GM18868 (cell line): ENCODE data around the gene MRTFA.
"Not testable (repeated sequence)": the region's sequence is repeated elsewhere in the genome, so short reads cannot be mapped to it uniquely, and the experiment has no call there.

ENCODE experiments used
- ATAC-seq: cut with Tn5 transposase; IDR thresholded peaks from one replicate; pipeline ENCODE4 v1.9.1; 2021; ENCODE audit warnings: mild to moderate bottlenecking, moderate library complexity; ENCODE audit not compliant: unreplicated experiment

The MRTFA gene

GRCh38 chr22:40502919-40503318 lies 133.6 kb downstream of the MRTFA start:
- ATAC-seq = no peak

DNA sequence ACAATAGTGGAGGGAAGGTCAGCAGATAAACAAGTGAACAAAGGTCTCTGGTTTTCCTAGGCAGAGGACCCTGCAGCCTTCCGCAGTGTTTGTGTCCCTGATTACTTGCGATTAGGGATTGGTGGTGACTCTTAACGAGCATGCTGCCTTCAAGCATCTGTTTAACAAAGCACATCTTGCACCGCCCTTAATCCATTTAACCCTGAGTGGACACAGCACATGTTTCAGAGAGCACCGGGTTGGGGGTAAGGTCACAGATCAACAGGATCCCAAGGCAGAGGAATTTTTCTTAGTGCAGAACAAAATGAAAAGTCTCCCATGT lies 136.1 kb downstream of the MRTFA start:
- not testable (repeated sequence) for ATAC-seq

DNA sequence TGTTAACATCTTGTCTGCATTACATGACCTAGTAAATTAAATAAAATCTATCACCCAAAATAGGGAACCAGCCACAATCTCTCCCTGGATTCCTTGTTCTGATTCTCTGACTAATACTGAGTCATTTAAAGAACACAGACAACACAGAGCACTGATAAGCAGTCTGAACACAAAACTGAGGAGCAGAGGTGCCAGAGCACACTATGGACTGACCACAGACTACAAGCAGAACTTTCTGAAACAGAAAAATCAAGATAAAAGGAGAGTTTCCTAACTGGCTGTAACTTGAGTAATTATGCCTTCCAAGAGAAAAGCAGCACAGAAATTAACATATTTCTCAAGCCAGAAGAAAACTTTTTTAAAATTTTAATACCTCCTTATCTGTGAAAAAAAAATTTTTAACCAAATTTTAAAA lies 137.3 kb downstream of the MRTFA start:
- ATAC-seq = peak; percentile 49

DNA sequence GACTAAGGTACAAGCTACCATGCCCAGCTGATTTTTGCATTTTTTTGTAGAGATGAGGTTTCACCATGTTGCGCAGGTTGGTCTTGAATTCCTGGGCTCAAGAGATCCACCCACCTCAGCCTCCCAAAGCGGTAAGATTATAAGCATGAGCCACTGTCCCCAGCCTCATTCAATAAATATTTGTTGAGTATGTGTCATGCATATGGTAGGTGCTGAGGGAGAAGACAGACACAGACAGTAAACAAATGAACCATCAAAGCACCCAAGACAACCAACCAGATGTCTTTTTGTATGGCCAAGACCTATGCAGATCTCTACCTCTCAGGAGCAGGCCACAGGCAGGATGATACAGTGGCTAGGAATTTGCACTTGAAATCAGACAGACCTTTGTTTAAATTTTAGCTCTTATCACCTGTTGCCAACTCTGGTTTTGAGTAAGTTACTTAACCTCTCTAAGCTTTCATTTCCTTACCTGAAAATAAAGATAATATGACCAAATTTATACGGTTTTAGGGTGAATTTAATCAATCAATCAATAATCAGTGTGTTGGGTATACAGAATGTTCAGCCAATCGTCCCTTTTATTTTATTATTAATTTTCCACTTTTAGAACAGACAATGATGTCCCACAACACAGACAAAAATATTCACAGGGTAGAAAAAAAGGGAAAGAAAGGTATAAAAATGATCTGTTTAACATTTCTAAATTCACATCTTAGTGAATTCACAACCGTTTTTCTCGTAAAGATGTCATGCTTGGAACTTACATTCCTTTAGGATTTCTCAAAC lies 137.9 kb downstream of the MRTFA start:
- no peak for ATAC-seq

GRCh38 chr22:40493441-40493840 lies 143.1 kb downstream of the MRTFA start:
- no peak for ATAC-seq

- ATAC-seq = peak; percentile 88
Measured at GRCh38 chr22:40491990-40492631, 144.4 kb downstream of the MRTFA start.

DNA sequence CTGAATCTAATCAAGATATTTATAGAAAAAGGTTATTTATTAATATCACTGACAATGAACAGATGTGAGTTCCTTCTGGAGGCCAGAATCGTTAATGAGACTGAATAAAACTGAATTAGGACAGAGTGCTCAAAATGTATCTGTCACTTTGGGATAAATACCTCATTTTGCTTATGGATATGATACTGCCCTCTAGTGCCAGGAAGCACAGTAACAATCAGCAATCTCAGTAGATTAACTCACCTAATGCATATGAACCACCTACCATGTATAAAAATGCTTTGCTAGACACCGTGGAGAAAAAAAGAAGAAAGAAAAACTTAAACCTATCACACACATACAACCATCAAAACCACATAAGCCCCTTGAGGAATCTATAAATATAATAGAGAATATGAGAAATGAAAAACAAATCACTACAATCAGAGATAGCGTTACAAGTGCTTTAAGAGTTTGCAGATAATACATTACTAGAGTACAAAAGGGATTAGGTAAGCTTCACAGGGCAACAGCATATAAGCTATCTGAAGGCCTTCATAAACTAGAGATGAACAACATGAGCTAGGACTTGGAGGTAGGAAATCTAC lies 148.8 kb downstream of the MRTFA start:
- no peak for ATAC-seq

DNA sequence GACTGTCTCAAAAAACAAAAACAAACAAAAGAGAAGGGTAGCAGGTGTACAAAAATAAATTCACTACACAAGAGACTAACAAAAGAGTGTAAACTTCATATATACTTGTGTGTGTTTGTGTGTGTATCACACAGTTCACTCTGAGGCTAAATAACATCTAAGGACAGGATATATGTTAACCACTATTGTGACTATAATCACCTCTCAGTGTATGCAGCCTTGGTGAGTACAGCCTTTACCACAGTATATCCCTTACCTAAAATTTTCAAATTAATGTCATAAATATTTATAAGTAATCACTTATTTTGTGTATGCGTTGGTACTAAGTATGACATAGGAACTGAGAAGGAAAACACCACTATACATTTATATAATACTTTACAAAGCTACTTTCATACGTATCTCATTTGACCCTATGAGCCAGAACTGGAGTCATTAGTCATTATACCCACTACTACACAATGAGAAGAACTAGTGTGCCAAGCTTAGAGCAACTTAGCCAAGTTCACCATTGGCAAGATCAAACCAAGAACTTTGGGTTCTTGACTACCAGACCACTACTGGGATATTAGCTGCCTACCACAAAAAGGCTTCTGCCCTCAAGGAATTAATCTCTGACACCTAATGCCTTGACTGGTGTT lies 149.4 kb downstream of the MRTFA start:
- ATAC-seq = no peak

DNA sequence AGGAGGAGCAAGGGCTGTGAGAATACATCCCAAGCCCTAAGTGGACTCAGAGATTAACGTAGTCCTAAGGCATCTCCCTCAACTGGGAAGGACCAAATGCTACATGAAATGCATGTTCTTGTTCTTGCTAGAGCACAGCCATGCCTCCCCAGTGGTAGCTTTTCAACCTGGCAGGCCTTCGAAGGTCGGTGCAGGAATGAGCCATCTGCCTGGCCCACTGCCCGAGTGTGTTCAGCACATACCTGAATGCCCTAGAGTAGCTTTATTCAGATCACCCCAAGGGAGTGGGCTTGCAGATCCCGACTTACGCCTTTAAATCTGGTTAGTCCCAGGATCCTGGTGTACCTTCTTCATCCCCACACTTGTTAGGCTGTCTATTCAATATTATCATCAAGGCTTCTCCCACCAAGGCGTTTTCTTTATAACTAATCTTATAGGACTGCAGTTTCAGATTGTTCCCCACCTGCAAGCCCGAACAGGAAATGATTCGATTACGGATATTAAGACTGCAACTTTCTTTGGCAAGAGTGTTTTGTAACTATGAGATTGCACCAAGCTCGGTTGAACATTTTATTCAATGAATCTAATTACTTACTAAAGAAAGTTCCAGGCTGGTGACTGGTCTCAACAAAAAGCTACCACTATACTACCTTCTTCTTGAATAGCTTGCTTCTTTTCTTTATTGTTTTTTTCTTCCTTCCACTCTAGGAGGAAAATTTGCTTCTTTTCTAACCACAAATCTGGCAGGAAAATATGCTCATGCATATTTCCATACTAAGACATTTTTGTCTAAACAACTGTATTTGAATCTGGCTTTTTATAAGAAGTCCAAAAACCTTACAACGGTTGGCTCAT lies 150.5 kb downstream of the MRTFA start:
- ATAC-seq = no peak

DNA sequence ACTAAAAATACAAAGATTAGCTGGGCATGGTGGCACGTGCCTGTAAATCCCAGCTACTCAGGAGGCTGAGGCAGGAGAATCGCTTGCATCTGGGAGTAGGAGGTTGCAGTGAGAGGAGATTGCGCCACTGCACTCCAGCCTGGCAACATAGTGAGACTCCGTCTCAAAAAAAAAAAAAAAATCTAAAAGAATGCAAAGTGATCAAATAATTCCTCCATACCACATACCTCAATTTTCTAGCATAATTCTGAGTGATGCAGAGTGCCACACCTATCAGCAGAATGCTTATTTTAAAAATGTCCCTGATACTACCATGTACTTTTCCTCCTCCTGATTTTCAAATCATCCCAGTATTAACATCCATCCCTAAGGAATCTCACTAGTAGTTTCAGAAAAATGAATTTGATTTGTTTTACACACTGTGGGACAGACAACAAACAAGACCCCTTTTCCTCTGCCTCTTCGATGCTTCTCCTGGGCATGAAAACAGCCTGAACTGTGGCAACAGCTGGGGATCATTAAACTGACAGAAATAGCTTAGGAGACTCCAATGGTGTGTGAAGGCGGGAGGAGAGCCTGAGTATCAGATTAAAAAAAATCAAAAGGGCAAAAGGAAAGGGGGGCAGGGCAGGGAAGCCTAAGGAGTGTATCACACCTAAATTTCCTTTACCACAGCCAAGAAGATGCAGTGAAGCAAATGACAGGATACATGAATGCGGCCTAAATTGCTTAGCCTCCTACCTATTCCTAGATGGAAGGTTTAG lies 151.4 kb downstream of the MRTFA start:
- ATAC-seq = no peak

DNA sequence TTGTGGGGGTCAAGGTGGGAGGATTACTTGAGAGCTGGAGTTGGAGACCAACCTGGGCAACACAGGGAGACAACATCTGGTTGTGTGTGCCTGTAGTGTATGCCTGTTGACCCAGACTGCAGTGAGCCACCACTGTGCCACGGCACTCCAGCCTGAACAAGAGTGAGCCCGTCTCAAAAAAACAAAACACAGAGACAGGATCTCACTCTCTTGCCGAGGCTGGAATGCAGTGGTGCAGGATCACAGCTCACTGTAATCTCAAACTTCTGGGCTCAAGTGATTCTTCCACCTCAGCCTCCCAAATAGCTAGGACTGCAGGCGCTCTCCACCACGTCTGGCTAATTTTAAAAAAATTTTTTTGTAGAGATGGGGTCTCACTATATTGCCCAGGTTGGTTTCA lies 153.6 kb downstream of the MRTFA start:
- no peak for ATAC-seq

- ATAC-seq = no peak
Measured at GRCh38 chr22:40482391-40482790, 154.1 kb downstream of the MRTFA start.

- no peak for ATAC-seq
Measured at GRCh38 chr22:40480996-40481395, 155.5 kb downstream of the MRTFA start.

DNA sequence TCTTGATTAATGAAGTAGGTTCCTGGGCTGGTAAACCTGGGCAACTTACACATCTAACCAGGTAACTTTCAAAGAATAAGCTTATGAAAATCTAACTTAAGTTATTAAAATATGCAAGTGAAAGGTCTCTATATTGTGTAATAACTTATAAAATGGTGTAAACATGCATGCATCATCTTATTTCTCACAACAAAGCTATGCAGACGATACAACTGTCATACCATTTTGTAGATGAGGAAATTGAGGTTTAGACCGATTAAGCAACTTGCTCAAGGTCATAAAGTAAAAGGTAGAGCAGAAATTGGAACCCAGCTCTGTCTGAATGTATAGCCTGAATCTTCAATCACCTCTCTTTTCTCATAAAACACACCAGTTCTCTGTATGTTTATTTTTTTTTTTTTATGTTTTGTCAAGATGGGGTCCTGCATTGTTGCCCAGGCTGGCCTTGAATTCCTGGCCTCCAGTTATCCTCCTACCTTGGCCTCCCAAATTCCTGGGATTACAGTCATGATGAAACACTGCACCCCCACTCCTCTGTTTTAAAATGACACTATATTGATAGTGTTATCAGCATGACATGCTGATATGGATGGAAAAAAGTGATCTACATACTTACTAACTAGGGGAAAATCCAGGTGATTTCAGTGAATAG lies 156.5 kb downstream of the MRTFA start:
- ATAC-seq = no peak

DNA sequence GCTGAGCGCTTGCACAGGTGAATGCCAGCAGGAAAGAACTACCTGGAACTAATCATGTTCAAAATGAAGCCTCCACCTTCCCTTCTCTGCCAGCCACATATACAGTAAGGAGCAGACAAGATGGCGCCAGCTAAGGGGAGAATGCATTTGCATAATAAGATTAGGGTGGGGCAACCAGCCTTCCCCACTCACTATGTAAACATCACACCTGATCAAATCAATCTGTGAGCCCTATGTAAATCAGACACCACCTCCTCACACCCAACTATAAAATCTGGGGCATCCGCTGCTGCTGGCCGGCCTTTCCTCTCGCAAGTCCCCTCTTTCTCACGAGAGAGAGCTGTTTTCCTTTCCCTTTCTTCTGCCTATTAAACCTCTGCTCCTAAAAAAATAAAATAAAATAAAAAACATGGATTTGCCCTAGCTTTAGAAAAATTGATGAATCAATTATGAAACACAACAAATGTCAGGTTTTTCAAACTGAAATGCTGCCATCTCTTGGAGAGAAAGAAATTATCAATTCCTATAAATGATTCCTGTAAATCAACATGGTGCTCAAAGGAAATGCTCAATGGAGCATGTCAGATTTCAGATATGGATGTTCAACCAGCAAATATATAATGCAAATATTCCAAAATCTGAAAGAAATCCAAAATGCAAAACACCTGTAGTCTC lies 157.3 kb downstream of the MRTFA start:
- no peak for ATAC-seq

- no peak for ATAC-seq
Measured at GRCh38 chr22:40478338-40479125, 158.0 kb downstream of the MRTFA start.

- ATAC-seq = no peak
Measured at GRCh38 chr22:40477683-40478337, 158.7 kb downstream of the MRTFA start.

DNA sequence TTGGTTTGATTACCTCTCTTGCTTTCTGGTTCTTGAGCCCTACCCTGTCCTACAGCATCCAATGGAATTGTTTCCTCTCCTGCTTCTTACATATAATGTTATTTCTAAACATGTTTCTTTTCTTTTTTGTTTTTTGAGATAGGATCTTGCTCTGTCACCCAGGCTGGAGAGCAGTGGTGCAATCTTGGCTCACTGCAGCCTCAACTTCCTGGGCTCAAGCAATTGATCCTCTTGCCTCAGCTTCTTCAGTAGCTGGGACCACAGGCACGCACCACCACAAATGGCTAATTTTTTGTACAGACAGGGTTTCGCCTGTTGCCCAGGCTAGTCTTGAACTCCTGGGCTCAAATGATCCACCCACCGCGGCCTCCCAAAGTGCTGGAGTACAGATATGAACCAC lies 160.2 kb downstream of the MRTFA start:
- ATAC-seq = no peak
